HCT116 (cell line): ENCODE results near the gene LRRTM4. TPM values are rescaled to one million over a fixed set of nuclear protein-coding genes. Genes with fewer than 3 reads are reported as not detected.

Experiments used
- ATAC-seq: fragments of 200-7000 bp; cut with Tn5 transposase; 2 replicates; pipeline ENCODE4 v1.9.1; 2020; ENCODE audit warnings: mild to moderate bottlenecking, moderate library complexity
- BruUV-seq: library from RNA; stranded (reverse); fragments of 400-500 nt; replicated peaks from 2 replicates; lab custom pipeline; 2021; lab: Mats Ljungman, UMichigan
- CTCF ChIA-PET: fragments of 300-600 bp; sonication (Branson Sonifier 250); formaldehyde crosslinking; loops from one replicate; lab custom pipeline; 2021; ENCODE audit warnings: antibody characterized with exemption; lab: Charles Lee
- POLR2A ChIA-PET: fragments of 300-600, 350-600 bp; sonication (Branson Sonifier 250); formaldehyde crosslinking; loops from one replicate; lab custom pipeline; 2021; ENCODE audit warnings: antibody characterized with exemption; lab: Charles Lee
- RAD21 ChIA-PET, 2 experiments: fragments of 300-600 bp; sonication (Branson Sonifier 250); formaldehyde crosslinking; loops; one replicate each; lab custom pipeline; 2023; ENCODE audit warnings: low total read pairs in 2 of 2; ENCODE audit not compliant: uncharacterized antibody in 2 of 2, unreplicated experiment in 2 of 2, low non-redundant PET in 1 of 2; lab: Charles Lee
- DNase-seq: peaks from one replicate; pipeline ENCODE4 v3.0.0-alpha.2; 2010; ENCODE audit warnings: low read depth, low spot score
- H2AFZ ChIP-seq: fragments of 200-600 bp; shearing (Covaris generic), sonication (generic); 2 replicates; pipeline ENCODE4 v1.6.1; 2017; ENCODE audit warnings: low read depth, mixed run types, mixed read lengths, antibody characterized with exemption, low read length; ENCODE audit not compliant: poor library complexity, severe bottlenecking
- H3K27ac ChIP-seq: 2 replicates; pipeline ENCODE4 v1.5.1; 2012; ENCODE audit warnings: low read depth, low read length
- H3K27me3 ChIP-seq: fragments of 200-600 bp; sonication (generic); 2 replicates; pipeline ENCODE4 v1.6.1; 2016; ENCODE audit warnings: mixed run types, low read length, mixed read lengths; ENCODE audit not compliant: insufficient read depth
- H3K36me3 ChIP-seq, 2 experiments: fragments of 200-500 bp in 1 of 2; fragments of 200-600 bp in 1 of 2; sonication (Bioruptor generic) in 1 of 2; sonication (generic) in 1 of 2; 2 replicates each; pipeline versions ENCODE4 v1.5.1 to v1.6.1; 2014 to 2016; ENCODE audit warnings: low read length in 2 of 2, inconsistent platforms in 1 of 2, mixed read lengths in 1 of 2, mixed run types in 1 of 2; ENCODE audit not compliant: insufficient read depth in 2 of 2, control insufficient read depth in 1 of 2
- H3K4me1 ChIP-seq, 2 experiments: fragments of 200-600 bp in 1 of 2; sonication (generic) in 1 of 2; 2 replicates each; pipeline versions ENCODE4 v1.5.1 to v1.6.1; 2012 to 2017; ENCODE audit warnings: low read length in 2 of 2, inconsistent platforms in 1 of 2, mild to moderate bottlenecking in 1 of 2, mixed read lengths in 1 of 2, mixed run types in 1 of 2, moderate library complexity in 1 of 2; ENCODE audit not compliant: insufficient read depth in 2 of 2, control insufficient read depth in 1 of 2
- H3K4me2 ChIP-seq: fragments of 200-600 bp; sonication (generic); 2 replicates; pipeline ENCODE4 v1.6.1; 2017; ENCODE audit warnings: mixed run types, low read length, mixed read lengths
- H3K4me3 ChIP-seq, 2 experiments: fragments of 200-600 bp in 1 of 2; sonication (generic) in 1 of 2; replicated peaks in 1 of 2; 2 replicates each; pipeline ENCODE4 v1.5.1; 2011 to 2016; ENCODE audit warnings: low read length in 2 of 2, control low read depth in 1 of 2, low read depth in 1 of 2, mild to moderate bottlenecking in 1 of 2, mixed read lengths in 1 of 2, mixed run types in 1 of 2
- H3K79me2 ChIP-seq: fragments of 200-600 bp; sonication (generic); 2 replicates; pipeline ENCODE4 v1.6.1; 2017; ENCODE audit warnings: mild to moderate bottlenecking, mixed run types, low read length, moderate library complexity, mixed read lengths; ENCODE audit not compliant: insufficient read depth
- H3K9ac ChIP-seq: fragments of 200-600 bp; sonication (generic); 2 replicates; pipeline ENCODE4 v1.6.1; 2016; ENCODE audit warnings: low read length, mixed read lengths
- H3K9me2 ChIP-seq: fragments of 200-600 bp; sonication (generic), shearing (Covaris generic); 2 replicates; pipeline ENCODE4 v1.6.1; 2017; ENCODE audit warnings: mixed run types, mild to moderate bottlenecking, moderate library complexity; ENCODE audit not compliant: insufficient read depth
- H3K9me3 ChIP-seq, 2 experiments: fragments of 200-500 bp in 1 of 2; fragments of 200-600 bp in 1 of 2; sonication (Bioruptor generic) in 1 of 2; sonication (generic) in 1 of 2; 2 replicates each; pipeline ENCODE4 v1.6.1; 2014 to 2017; ENCODE audit warnings: low read length in 2 of 2, mixed read lengths in 2 of 2, inconsistent platforms in 1 of 2, low read depth in 1 of 2, mild to moderate bottlenecking in 1 of 2, mixed run types in 1 of 2, moderate library complexity in 1 of 2; ENCODE audit not compliant: control insufficient read depth in 1 of 2, insufficient read depth in 1 of 2
- H4K20me1 ChIP-seq: fragments of 200-600 bp; sonication (generic), shearing (Covaris generic); 2 replicates; pipeline ENCODE4 v1.6.1; 2017; ENCODE audit warnings: mixed run types, mild to moderate bottlenecking, moderate library complexity; ENCODE audit not compliant: insufficient read depth
- CBX3 ChIP-seq: IDR thresholded peaks from 2 replicates; pipeline ENCODE4 v1.6.1; 2012; ENCODE audit warnings: low read depth
- CEBPB ChIP-seq: IDR thresholded peaks from 2 replicates; pipeline ENCODE4 v1.6.1; 2012; ENCODE audit warnings: low read depth
- CTCF ChIP-seq, 3 experiments: fragments of 200-600 bp in 1 of 3; sonication (generic) in 1 of 3; IDR thresholded peaks in 2 of 3; conservative IDR thresholded peaks in 1 of 3; 2 replicates each; pipeline ENCODE4 v1.5.1; 2012 to 2017; ENCODE audit warnings: low read depth in 2 of 3, low read length in 2 of 3, antibody characterized with exemption in 1 of 3, borderline replicate concordance in 1 of 3, control low read depth in 1 of 3, mild to moderate bottlenecking in 1 of 3, mixed read lengths in 1 of 3, mixed run types in 1 of 3, moderate library complexity in 1 of 3; ENCODE audit not compliant: insufficient read depth in 1 of 3
- EGR1 ChIP-seq: IDR thresholded peaks from 2 replicates; pipeline ENCODE4 v1.6.1; 2012; ENCODE audit warnings: low read depth
- ELF1 ChIP-seq: IDR thresholded peaks from 2 replicates; pipeline ENCODE4 v1.6.1; 2012; ENCODE audit warnings: low read depth, borderline replicate concordance
- EZH2phosphoT487 ChIP-seq: fragments of 200-600 bp; IDR thresholded peaks from 2 replicates; pipeline ENCODE4 v1.6.1; 2018; ENCODE audit warnings: antibody characterized with exemption, borderline replicate concordance
- JUND ChIP-seq: IDR thresholded peaks from 2 replicates; pipeline ENCODE4 v1.6.1; 2012
- MAX ChIP-seq: IDR thresholded peaks from 2 replicates; pipeline ENCODE4 v1.6.1; 2012
- POLR2AphosphoS5 ChIP-seq: IDR thresholded peaks from 2 replicates; pipeline ENCODE4 v1.6.1; 2011; ENCODE audit warnings: mild to moderate bottlenecking, low read depth, low read length, moderate library complexity
- RAD21 ChIP-seq: IDR thresholded peaks from 2 replicates; pipeline ENCODE4 v1.6.1; 2012; ENCODE audit warnings: low read depth, mild to moderate bottlenecking
- SIN3A ChIP-seq: IDR thresholded peaks from 2 replicates; pipeline ENCODE4 v1.6.1; 2012; ENCODE audit warnings: low read depth
- SP1 ChIP-seq: IDR thresholded peaks from 2 replicates; pipeline ENCODE4 v1.6.1; 2012; ENCODE audit warnings: low read depth
- SRF ChIP-seq: IDR thresholded peaks from 2 replicates; pipeline ENCODE4 v1.6.1; 2012; ENCODE audit warnings: low read depth
- TCF7L2 ChIP-seq: IDR thresholded peaks from 2 replicates; pipeline ENCODE4 v1.7.0; 2011; ENCODE audit warnings: borderline replicate concordance, inconsistent platforms; ENCODE audit not compliant: insufficient read depth, insufficient read length; ENCODE audit errors: extremely low read depth
- YY1 ChIP-seq: IDR thresholded peaks from 2 replicates; pipeline ENCODE4 v1.6.1; 2011; ENCODE audit warnings: low read length, low read depth, moderate library complexity, mild to moderate bottlenecking; ENCODE audit not compliant: insufficient replicate concordance; ENCODE audit errors: extremely low read depth
- ZBTB33 ChIP-seq: IDR thresholded peaks from 2 replicates; pipeline ENCODE4 v1.6.1; 2011; ENCODE audit warnings: mild to moderate bottlenecking, low read length, moderate library complexity; ENCODE audit not compliant: insufficient replicate concordance; ENCODE audit errors: extremely low read depth
- ZFX ChIP-seq: fragments of 450-650 bp; IDR thresholded peaks from 2 replicates; pipeline ENCODE4 v1.6.1; 2017
- ZNF274 ChIP-seq: fragments of 200-500 bp; sonication (Bioruptor generic); IDR thresholded peaks from 2 replicates; pipeline ENCODE4 v1.6.1; 2014; ENCODE audit warnings: mild to moderate bottlenecking, low read depth, low read length, inconsistent platforms
- intact Hi-C: fragments of 100-400 bp; cut with micrococcal nuclease; formaldehyde crosslinking; loops from 2 replicates; pipeline ENCODE4 v1.10.0; 2022
- total RNA-seq: library from RNA; stranded (reverse); gene quantifications from one replicate; pipeline ENCODE4 v1.2.1, GENCODE V29; 2021; ENCODE audit not compliant: unreplicated experiment
- TF ChIP-seq, protein P1 (sequence below): IDR thresholded peaks from 2 replicates; pipeline ENCODE4 v1.6.1; 2012; ENCODE audit warnings: low read depth

The LRRTM4 gene
- total RNA-seq, 1 experiment from 2014 or later, result 0.25 TPM

- Histone ChIP-seq H3K27me3 (no peaks in the 10 kb centered on the region), H2AFZ (no peak overlapping the region), H3K9me3 (peaks cover 3 to 12% of the 10 kb centered on the region in 2 experiments; a peak in 2 of 4 replicates), H3K36me3 (no peaks in the 10 kb centered on the region), H3K9me2 (no peaks in the 10 kb centered on the region), H3K27ac (no peak overlapping the region), H3K4me2 (no peak overlapping the region), H3K4me1 (no peaks in the 10 kb centered on the region), H3K4me3 (no peak overlapping the region), H3K79me2 (no peaks in the 10 kb centered on the region), H4K20me1 (no peaks in the 10 kb centered on the region), H3K9ac (no peak overlapping the region)
- DNase-seq (no peak), ATAC-seq (no peak)
- CTCF ChIA-PET, result no interaction called here
- TF ChIP-seq YY1 (no peak), CEBPB (no peak), ZFX (no peak), ELF1 (no peak), SRF (no peak), EGR1 (no peak), POLR2AphosphoS5 (no peak), JUND (no peak), ZBTB33 (no peak), CBX3 (no peak), SIN3A (no peak), CTCF (IDR thresholded peaks at IDR 0.05 in 2 of 3, conservative IDR thresholded peaks at IDR 0.05 in 1 of 3; ENCODE audit: borderline replicate concordance in 1 of 3, insufficient read depth in 1 of 3, low read depth in 2 of 3, low read length in 2 of 3) (no peak), ZNF274 (no peak), SP1 (no peak), TCF7L2 (no peak), RAD21 (no peak), MAX (no peak), EZH2phosphoT487 (no peak)
- TF ChIP-seq, protein P1, sequence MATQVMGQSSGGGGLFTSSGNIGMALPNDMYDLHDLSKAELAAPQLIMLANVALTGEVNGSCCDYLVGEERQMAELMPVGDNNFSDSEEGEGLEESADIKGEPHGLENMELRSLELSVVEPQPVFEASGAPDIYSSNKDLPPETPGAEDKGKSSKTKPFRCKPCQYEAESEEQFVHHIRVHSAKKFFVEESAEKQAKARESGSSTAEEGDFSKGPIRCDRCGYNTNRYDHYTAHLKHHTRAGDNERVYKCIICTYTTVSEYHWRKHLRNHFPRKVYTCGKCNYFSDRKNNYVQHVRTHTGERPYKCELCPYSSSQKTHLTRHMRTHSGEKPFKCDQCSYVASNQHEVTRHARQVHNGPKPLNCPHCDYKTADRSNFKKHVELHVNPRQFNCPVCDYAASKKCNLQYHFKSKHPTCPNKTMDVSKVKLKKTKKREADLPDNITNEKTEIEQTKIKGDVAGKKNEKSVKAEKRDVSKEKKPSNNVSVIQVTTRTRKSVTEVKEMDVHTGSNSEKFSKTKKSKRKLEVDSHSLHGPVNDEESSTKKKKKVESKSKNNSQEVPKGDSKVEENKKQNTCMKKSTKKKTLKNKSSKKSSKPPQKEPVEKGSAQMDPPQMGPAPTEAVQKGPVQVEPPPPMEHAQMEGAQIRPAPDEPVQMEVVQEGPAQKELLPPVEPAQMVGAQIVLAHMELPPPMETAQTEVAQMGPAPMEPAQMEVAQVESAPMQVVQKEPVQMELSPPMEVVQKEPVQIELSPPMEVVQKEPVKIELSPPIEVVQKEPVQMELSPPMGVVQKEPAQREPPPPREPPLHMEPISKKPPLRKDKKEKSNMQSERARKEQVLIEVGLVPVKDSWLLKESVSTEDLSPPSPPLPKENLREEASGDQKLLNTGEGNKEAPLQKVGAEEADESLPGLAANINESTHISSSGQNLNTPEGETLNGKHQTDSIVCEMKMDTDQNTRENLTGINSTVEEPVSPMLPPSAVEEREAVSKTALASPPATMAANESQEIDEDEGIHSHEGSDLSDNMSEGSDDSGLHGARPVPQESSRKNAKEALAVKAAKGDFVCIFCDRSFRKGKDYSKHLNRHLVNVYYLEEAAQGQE, result no peak
- intact Hi-C loops, result no loop called here
- BruUV-seq, result no TSS peak
- RAD21 ChIA-PET, result no interaction called here
- POLR2A ChIA-PET, result no interaction called here
Observed at GRCh38 chr2:77102927-77103326, 419.2 kb downstream of the LRRTM4 start.
